ENCODE data around the gene ADARB2.
"Not testable (repeated sequence)": the region's sequence is repeated elsewhere in the genome, so short reads cannot be mapped to it uniquely, and the experiment has no call there.

Gene ADARB2

DNA sequence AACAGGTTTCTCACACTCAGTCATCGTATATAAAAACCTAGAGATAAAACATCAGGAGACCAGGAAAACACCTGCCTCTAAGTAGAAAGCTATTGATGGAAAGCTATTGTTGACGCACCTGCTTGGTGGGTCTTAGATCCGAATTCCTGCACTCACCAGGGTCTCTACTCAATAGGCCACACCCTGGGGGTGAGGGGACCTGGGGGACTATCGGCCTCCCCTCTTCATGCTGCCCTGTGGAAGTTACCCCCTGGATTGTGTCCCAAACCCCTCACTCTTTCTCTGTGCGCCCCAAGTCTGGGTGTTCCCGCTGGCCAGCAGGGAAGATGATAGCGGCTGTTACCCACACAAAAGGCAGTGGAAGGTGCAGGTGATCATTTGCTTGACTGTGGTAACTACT is 368.1 kb downstream of the ADARB2 start:
- DNase-seq (ENCODE audit: low read depth), result no peak

DNA sequence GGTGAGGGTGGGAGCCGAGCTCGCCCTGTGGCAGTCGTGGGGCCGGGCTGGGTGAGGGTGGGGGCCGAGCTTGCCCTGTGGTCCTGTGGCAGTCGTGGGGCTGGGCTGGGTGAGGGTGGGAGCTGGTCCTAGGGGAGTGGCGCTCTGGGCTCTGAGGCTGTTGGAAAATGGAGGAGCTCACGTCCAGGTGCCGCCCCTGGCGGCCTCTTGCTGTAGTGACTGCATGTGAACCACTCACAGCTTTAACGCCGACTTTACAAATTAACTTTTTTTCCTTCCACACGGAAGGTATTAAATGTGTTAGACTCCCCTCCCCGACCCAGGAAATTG is 368.5 kb downstream of the ADARB2 start:
- peak; percentile 7 for DNase-seq (ENCODE audit: low read depth)

DNA sequence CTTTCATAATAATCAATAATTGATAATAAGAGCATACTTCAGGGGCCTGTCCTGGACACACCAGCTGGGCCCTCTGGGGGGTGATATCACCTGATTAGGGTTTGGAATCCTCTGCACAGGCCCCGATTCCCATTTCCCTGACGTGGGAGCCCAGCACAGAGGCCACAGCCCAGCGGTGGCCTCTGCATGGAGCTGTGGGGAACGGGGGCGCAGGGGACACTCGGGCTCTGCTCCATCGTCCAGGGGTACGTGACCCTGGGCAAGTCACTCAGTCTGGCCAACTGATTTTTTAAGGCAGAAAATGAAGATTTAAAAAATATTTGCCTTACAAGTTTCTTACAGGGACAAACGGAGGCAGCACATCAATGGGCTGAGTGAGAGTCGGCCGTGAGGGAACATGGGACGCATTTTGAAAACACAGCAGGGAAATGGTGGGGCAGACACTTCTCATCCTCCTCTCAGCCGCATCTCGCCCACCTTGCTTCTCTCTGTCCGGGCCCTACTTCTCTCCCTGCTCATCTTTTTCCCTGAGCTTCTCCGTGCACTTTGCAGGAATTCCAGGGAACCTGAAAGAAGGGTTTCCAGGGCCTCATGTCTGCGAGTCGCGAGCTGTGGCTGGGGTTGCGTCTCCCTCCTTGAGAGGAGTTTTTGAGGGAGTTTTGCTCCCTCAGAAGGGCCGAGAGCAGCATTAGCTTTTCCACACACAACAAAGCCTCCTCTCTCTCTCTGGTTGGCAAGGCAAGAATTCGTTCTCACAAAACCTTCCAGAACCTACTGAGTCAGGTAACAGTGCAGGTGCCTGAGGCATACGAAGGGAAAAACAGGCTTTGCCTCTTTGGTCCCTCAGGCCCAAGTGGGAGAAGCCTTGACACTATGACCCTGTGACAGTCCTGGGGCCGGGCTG is 369.1 kb downstream of the ADARB2 start:
- DNase-seq (ENCODE audit: low read depth), result no peak

DNA sequence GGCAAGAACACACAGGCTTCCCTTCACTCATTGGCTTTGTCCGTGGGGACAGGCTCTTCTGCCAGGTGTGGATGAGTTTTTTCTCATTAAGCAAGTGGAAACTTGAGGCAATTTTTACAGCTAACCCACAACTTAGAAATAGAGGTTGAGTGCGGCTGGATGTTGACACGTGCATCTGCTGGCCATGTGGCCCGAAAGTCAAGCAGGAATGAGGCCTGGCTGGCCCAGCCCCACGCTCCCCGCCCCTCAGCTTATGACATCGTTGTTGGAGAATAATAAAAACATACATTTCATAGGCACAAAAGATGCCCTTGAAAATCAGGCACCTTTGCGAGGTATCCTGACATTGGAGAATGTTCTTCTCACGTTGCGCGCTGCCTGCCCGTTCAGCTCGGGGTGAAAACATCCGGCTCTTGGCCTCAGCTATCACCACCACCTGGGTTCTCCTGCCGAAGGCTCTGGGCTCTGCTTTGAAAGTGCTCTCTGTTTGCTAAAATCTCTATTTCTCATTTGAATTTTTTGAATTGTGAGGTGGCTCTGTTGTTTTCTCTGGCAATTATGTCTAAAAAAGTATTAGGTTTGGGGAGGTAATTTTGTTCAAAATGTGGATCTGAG is 370.4 kb downstream of the ADARB2 start:
- no peak for DNase-seq (ENCODE audit: low read depth)

DNA sequence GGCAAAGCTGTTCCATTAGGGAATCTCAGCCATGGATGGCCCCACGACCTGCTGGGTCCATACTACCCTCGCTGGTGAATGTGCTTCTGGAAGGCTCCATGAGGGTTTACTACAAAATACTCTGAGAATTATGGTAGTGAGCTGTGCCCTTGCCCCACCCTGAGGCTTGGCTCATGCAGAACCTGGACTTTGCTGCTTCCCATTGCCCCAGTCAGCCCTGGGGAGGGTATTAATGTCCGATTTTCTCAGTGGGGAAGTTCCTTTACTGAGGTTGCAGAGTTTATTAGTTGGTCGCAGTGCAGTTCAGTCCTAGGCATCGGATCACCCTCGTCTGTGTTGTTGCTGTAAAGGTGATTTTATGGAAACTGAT is 371.0 kb downstream of the ADARB2 start:
- DNase-seq (ENCODE audit: low read depth), result no peak

DNA sequence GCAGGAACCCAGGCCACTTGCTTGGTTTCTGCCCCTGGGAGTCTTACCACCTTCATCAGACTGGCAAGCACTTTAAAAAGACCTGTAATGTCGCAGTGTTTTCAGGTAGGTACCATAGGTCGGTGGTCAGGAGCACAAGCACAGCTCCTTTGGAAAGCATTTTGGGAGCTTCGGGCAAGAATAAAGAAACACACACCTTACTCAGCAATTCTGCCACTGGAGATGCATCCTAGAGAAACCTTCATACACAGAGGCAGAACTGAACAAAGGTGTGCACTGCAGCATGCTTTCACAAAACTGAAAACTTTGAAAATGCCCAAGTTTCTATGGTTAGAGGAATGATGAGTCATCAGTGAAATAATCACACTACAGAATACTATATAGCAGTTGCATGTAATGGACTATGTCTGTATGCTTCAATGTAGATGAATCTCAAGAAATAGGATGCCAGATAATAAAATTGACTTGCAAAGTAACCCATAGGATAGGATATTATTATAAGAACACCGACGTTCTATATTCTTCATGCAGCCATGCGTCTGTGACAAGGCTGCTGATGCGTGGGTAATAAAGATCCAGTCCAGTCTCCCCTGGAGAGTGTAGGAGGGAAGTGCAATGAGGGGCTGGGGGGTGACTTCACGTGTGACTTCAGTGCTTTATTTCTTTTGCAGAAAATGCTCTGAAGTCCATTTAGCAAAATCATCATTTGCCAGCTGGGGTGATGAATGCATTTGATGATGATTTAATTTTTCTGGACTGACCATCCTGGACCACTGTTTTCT is 371.6 kb downstream of the ADARB2 start:
- DNase-seq (ENCODE audit: low read depth), result no peak

DNA sequence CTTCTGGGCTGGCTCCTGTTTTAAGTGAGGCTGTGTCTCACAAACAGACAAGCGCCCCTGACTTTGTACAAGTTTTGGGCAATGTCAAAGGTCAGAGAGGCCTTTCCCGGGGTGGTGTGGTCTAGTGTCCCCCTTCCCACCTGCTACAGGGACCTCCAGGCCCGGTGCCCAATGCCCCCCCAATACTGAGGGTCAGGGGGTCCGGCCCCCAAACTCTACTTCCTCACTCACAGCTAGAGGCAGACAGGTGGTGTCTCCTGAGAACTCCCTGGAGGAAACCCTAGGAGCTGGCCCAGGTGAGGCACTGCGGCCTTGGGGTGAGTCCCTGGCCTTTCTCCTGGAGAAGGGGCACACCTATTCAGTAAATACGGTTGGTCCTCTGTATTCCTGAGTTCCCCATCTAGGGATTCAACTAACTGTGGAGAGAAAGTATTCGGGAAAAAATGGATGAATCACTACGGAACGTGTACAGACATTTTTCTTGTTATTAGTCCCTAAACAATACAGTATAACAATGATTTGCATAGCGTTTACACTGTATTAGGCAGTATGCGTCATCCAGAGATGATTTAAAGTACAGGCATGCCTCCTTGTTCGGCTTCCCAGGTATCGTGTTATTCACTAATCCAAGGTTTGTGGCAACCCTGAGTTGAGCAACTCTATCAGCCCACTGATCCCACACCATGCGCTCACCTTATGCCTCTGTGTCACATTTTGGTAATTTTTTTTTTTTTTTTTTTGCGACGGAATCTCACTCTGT is 373.0 kb downstream of the ADARB2 start:
- DNase-seq (ENCODE audit: low read depth), result no peak

DNA sequence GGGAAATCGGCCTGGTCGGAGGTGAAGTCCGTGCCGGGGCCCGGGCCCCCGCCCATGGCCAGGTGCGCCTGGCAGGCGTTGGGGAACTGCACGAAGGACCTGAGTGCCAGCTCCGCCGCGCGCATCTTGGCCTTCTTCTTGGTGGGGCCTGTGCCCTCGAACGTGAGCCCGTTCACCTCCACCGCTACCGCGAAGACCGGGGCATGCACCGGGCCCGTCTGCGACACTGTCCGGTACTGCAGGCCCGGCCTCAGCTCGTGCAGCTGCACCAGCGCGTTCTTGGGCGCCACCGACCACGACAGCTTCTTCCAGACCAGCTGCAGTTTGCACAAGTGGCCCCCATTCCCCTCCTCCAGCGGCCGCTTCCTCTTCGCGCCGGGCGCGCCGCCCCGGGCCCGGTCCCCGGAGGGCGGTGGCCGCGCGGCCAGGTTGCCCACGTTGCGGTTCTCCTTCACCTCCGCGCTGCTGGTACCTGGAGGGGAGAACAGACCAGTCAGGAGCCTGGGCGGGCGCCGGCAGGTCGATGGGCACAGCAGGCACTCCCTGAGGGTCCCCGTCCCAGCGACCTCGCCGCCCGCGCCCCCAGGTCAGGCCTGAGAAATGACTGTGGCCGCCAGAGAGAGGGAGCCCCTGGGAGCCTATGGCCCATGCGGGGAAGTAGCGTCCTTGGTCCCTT is 373.7 kb downstream of the ADARB2 start:
- DNase-seq (ENCODE audit: low read depth), result no peak

DNA sequence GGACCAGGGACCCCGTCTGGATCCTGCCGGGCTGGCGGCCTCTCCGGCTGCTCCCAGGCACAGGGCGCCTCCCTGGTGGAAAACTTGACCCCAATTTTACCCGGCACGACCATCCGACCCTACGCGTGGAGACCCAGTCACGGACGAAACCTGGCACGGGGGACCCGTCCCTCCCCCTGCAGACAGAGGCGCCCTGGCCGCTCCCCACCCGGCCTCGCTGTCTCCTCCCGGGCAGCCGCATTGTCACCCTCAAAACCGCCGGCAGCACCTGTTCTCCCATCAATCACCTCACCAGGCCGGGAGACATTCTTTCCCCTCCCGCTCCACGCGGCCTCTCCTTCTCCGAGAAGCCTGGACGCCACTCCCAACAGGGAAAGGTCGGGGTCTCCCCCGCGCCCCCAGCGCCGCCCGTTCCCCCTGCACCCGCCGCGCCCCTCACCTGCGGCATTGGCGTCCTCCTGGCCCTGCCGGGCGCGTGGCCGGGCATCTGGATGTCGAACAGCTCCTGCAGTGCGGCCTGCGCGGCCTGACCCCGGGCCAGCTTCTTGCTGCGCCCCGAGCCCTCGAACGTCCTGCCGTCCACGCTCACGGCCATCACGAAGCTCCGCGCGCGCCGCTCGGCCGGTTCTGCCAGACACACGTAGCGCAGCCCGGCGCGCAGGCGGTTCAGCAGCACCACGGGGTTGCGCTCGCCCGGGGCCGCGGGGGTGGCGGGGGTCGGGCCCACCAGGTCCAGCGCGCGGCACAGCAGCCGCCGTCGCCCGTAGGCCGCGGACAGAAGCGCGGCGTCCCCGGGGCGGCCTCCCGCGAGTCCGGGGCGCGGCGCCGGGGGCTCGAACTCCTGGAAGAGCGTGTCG is 374.5 kb downstream of the ADARB2 start:
- DNase-seq (ENCODE audit: low read depth), result no peak

DNA sequence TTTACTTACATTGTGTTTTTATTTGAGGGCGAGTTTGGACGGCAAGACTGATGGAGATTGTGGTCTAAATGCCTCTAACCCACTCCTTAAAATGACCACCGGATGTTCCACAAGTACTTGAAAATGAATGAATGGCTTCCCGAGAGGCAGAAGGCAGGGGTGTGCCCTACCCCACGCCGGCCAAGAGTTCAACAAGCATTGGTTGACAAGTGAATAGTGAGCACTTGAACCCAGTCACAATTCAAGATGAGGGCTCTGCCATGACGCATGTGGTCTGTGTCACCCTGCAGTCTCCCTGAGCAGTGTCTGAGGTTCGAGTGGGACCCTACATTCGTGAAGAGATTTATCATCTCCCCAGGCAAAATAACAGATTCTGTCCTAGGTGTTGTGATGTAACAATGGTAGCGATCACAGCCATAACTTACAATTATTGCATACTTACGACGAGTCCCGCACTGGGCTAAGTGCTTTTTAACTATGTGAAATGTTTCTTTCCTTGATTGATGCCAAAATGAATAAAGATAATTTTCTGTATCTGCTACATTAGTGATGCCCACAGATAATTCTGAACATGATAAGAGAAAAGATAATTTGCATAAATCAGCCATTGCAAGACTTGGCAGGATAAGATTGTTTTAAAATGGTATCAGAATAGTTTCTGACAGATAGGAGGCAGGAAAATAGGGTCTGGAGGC is 375.8 kb downstream of the ADARB2 start:
- DNase-seq (ENCODE audit: low read depth), result no peak

DNA sequence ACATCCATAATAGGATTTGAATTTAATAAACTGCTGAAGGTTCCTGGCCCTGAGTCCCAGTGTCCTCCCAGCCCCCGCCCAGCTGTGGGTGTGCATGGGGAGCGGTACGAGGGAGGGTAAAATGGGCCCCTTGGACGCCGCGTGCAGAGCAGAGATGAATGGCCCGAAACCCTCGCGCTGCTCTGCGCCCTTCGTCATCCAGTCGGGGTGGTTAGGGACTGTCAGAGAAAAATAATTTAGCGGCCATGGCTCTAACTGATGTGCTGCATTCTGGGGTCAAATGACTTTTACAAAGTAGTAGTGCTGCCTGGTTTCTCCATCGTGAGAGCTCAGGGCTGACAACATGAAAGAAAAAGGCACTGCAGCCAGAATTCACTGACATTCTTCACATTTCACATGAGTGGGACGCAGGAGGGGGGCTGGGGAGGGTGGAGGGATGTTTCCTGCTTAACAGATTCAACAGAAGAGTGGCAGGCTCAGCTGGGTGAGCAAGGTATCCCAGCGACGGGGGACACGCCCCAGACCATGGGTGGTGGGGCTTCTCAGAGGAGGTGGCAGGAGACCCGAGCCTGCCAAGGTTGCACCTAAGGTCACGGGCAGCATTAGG is 376.7 kb downstream of the ADARB2 start:
- DNase-seq (ENCODE audit: low read depth), result no peak

DNA sequence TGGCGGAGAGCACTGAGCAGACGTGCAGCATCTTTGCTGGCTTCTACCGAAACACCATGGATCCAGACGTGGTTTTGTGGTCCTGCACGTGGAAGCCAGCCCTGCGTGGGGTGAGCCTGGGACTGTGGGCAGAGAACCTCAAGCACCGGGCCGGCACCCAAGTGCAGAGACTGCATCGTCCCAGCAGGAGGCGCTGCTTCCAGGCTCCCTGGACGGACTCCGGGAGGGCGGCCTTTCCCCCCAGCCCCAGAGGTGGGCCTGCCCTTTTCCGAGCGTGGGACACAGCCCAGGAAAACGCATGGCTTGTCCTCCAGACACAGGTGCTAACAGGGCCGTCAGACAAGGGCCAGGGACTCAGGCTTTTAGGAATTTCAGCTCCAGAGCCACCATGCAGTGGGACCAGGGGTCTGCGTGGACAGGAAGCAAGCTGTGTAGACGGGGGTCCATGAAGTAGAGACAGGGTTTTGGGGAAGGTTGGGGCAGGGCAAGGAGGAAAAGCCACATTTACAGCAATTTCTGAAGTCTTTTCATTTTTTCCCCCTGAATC is 377.2 kb downstream of the ADARB2 start:
- no peak for DNase-seq (ENCODE audit: low read depth)

DNA sequence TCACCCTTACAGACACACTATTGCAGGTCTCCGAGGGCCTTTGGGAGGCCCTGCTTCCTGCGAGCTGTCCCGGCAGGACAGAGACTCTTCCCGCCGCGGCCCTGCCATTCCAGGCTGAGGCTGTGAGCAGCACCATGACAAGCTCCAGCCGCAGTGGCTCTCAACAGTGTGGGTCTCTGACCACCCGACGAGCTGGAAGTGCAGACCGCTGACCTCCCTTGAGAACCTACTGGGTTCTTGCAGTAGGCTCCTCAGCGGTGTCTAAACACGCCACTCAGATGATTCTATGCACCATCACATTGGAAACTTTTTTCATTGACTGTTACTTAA is 377.7 kb downstream of the ADARB2 start:
- no peak for DNase-seq (ENCODE audit: low read depth)

DNA sequence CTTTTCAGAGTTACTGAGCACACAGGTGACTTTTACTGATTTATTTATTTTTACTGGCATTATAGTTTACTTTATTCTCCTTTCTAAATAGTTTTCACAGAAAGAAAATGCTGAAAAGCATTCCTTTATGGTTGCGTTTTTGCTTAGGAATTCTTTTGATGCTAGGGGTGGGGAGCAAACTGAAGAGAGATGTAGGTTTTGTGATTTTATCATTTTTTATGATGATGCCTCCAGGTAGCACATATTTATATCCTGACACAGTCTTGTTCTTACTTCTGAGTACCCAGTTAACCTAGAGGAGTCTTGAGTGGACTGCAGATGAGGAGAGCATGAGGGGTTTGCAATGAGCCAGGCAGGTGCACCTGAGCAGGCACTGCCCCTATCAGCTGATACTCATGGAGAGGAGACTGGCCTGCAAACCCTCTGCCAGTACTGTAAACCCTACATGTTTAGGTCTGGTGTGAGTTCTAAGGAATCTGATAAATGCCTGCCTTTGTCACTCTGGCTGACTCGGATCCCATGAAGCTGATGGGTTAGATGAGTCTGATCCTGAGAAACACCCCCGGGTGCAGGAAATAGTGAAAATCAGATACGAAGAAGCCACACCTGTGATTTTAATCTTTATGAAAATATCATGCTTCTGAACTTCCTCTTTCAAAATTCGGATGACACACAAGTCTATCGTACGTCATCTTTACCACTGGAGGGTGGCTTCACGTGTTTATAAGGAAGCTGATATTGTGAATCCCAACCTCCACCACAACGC is 378.3 kb downstream of the ADARB2 start:
- DNase-seq (ENCODE audit: low read depth), result no peak

DNA sequence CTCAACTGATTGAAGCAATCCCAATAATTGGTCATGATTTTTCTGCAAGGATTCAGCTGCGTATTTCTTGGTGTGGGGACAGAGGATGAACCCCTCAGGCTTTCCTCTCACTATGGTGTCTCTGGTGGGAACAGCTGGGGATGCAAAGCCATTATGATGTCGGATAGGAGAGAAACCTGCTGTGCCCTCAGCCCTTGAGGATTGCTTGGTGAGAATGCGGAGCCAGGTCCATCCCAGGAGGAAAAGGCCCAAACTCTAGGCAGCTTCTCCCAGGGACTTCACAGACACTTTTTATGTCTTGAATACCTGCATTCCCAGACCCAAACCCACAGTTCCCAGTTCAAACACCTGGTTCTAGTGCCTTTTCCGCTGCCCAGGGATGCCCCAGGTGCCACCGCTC is 379.2 kb downstream of the ADARB2 start:
- DNase-seq (ENCODE audit: low read depth), result no peak

DNA sequence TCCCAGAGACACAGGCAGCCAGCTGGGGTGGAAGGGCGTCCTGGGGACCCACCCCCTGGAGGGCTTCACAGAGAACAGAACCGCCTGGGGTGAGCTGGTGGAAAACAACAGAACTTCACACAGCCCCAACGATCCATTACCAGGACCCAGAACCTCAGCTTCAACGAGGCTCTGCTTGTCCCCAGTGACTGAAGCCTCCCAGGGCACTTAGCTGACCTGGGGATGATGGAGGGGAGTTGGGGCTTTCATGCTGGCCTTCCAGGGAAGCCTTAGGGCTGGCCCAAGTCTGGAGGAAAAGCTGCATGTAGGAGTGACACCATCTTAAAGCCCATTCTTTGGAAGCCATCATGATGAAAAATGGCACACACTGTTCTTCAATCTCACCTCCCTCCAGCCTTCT is 381.0 kb downstream of the ADARB2 start:
- no peak for DNase-seq (ENCODE audit: low read depth)

DNA sequence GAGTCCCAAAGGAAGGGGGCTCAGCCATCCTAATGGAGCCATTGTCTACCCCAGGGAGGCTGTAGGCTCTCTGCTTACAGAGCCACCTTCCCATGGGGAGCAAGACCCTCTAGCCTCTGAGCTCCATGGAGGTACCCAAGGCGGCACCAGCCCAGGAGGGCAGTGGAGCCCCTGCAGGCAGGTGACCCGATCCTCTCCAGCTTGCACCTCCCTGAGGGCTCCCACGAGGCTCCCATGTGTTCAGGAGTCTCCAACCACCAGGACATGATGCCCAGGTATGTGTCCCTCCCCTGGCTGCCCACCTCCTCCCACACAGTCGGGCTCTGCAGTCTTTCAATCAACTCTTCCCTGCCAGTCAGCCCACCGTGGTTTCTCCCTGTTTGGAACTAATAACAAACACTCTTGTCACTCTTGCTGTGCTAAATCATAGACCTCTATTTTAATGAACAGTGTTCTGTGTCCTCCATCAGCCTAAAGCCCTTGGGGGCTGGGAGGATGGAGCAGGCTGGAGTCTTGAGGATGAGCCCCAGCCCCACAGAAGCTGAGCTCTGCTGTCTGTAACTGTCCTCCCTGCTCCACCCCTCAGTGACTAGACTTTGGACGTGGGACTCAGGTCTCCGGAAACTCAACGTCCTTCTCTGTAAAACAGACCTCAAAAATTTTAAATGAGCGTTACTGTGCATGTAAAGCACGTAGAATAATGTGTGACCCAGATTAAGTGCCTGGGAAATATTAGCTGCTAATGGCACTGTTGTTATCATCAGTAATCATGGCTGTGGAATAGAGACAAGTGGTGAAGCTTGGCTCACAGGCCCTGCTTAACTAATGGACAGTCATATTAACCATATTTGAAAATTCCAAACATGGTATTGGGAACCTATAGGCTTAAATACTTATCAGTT is 382.3 kb downstream of the ADARB2 start:
- no peak for DNase-seq (ENCODE audit: low read depth)

DNA sequence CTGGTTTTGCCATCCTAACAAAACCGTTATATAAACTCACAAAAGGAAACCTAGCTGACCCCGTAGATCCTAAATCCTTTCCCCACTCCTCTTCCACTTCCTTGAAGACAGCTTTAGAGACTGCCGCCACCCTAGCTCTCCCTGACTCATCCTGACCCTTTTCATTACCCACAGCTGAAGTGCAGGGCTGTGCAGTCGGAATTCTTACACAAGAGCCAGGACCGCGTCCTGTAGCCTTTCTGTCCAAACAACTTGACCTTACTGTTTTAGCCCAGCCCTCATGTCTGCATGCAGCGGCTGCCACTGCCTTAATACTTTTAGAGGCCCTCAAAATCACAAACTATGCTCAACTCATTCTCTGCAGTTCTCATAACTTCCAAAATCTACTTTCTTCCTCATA is 385.0 kb downstream of the ADARB2 start:
- not testable (repeated sequence) for DNase-seq (ENCODE audit: low read depth)
